ENCODE data around the gene EYS.
A peak's percentile ranks its signal among the peaks of the same experiment; 100 is the strongest.

EYS gene

DNA sequence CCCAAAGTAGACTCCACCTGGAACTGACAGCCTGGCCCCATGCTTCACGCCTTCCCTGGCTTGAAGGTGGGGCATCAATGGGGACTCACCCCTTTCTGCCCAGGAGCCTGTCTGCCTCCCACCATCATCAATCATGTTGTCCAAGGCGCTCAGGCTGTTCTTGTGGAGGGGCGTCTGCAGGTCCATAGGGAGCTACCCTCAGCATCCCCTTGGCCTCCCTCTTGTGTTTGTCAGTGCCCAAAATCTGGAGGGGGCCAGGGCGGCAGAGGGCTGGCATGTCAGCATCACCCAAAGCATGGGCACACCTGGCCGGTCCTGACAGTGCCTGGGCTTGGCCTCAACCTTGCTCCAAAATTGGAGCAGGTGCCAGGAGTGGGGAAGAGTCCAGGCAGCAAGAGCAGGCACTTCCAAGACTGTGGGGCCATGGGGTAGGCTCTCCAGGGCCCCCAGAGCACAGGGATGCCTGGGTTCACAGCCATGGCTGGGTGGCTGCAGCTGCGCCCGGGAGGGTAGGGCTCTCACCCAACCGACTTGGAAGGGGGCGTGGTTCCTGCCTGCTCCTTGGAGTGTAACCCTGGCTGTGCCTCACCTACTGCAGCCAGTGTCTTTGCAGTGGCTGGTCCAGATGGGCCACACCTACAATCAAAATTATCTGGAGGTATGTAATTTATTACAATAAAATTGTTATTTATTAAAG lies 903.4 kb downstream of the EYS start:
- DNase-seq, result no peak

DNA sequence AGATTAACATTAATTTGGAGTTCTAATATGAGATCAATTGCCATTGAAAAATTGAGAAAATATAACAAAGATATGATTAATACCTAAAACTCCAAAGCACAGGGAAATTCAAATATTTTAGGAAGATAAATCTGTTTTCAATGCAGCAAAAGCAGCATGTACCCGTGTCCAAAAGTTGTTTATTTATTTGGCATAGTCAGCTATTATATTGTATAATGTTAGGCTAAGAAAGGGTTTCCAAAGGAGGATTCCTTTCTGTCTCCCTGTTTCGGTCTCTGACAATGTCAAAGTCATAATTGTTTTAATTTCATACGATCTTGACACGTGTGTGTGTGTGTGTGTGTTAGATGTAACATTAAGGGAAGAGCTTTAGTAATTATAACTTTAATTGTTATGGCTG lies 914.5 kb downstream of the EYS start:
- DNase-seq, result no peak

DNA sequence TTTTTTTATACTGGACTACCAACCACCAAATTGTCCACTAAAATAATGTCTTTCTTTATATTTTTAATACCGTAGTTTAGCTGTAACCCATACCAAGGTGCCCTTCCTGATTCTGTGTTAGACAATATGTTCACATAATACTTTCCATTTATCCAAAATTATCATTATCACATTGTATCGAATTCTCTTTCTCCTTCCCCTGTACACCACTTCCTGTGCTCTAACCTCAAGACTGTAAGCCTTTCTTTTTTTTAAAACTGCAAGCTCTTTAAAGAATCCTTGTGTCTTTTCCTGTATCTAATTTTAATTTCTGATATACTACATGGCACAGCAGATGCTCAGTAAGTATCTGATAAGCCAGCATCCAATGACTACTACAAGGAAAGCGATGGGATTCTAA lies 917.5 kb downstream of the EYS start:
- DNase-seq, result no peak

DNA sequence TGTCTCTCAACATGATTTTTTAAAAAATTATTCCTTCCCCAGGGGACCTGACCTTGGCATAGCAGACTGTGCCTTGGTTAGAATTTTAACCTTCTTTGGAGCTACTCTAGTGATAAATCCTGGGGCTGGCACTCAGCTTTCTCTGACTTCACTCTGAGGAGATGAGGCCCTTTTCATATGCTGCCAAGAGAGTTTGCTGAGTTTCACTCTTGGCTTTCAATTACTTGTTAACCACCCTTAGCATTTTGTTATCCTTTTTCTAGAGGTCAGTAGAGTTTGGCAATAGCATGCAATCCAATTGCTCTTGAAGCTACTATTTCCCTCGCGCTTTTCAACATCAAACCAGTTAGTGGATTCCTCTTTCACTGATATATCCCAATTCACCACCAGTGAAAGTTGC lies 920.3 kb downstream of the EYS start:
- DNase-seq, result no peak

DNA sequence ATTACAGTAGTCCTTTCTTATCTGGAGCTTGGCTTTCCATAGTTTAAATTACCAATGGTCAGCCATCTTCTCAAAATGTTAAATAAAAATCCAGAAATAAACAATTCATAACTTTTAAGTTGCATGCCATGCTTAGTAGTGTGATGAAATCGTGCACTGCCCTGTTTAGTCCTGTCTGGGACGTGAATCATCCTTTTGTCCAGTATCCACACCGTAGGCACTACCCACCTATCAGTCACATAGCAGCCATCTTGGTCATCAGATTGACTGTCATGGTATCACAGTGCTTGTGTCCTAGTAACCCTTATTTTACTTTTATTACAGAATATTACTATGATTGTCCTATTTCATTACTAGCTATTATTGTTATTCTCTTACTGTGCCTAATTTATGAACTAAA lies 924.1 kb downstream of the EYS start:
- DNase-seq, result no peak

GRCh38 chr6:64777941-64778785 lies 928.9 kb downstream of the EYS start:
- peak; percentile 77 for DNase-seq

DNA sequence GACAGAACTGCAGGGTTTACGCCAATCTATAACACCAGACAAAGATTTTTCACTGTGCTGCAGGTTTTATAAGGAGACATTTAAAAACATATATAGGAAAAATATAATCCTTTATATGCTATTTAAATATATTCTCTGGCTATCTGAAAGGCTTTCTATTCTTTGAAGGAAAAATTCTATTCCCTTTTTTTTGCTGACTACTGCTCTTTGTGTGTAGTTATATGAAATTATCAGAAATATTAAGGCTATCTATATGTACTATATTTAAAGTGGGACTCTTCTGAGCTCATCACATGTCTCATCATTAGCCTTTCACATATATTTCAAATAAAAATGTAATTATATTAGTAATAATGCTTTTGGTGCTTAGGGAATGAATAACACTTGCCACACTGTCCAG lies 930.7 kb downstream of the EYS start:
- no peak for DNase-seq

DNA sequence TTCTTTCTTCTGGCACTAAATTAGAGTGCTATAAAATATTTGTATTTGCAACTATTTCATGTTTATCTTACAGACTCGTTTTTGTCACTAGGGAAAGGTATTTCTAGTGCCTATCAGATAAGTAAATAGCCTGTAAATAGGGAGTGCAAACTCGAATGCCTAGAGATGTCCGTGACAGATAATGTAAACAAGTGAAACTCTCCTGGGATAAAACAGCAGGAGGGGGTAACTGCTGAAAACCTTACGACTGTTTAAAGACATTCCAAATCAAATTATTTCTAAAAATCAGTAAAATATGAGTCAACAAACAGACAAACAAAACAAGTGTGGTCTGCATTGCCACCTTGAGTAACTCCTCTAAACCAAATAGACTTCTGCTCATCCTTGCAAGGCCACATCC lies 932.1 kb downstream of the EYS start:
- no peak for DNase-seq

- no peak for DNase-seq
These were observed 956.1 kb downstream of the EYS start for GRCh38 chr6:64750910-64751309.

GRCh38 chr6:64737418-64737817 lies 969.6 kb downstream of the EYS start:
- DNase-seq, result peak; percentile 86

DNA sequence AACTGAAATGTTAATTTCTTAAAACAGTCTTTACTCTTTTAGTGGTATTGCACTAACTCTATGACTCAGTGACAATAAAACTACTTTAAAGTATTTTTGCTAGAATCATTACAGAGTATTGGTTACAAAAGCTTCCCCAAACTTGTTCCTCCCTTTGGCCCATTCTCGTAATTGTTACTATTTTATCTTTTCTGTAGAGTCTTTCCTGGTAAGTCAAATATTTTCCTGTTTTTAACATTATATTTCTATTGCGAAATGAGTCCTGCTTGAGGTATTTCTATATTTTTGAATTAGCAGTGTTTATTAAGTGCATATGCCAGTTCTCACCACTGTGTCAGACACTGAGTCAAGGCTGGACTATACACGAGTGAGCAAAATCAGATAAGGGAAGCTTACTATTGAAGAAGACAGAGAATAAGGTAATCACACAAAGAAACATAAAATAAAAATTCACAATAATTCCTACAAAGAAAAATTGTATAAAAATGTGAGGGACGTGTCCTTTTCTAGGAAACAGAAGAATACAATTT lies 970.5 kb downstream of the EYS start:
- DNase-seq, result peak; percentile 37

GRCh38 chr6:64733433-64733832 lies 973.6 kb downstream of the EYS start:
- DNase-seq, result no peak

- peak; percentile 60 for DNase-seq
These were observed 974.1 kb downstream of the EYS start for GRCh38 chr6:64732888-64733287.

- DNase-seq, result no peak
These were observed 977.5 kb downstream of the EYS start for GRCh38 chr6:64729522-64729921.

DNA sequence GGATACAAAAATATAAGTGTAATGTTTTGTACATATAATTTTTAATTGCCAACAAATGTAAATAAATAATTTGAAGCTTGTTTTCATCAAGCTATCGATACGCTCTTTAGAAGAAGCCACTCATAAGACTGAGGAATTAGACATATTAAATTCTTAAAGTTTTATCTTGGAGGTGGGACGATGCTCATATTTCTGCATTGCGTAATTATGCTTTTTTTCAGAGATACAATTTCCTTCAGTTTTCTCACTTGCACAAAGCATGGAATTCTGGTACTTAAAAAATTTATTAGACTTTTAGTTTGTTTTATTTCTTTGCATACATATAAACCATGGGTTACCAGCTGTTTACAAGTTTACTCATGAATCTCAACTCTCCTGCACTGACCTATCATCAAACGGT lies 980.0 kb downstream of the EYS start:
- no peak for DNase-seq

GRCh38 chr6:64724091-64724490 lies 982.9 kb downstream of the EYS start:
- DNase-seq, result no peak

- DNase-seq, result no peak
These were observed 983.5 kb downstream of the EYS start for GRCh38 chr6:64723327-64724058.

DNA sequence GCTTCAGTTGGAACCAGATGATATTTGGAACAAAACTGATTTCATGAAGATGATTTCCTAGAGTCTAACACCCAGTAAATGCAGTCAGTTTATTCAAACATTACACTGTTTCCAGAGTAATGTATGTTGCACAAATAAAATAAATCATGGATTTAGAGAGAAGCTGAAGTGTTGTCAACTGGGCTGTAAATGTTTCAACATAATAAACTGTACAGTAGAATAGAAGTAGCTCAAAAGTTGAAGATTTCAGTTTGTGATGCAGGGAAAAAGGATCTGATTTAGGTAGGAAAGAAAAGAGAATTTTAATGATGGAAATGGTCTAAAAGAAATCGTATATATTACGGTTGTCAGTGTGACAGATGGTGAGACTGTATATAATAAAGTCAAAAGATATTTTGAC lies 985.2 kb downstream of the EYS start:
- no peak for DNase-seq

GRCh38 chr6:64717281-64717680 lies 989.7 kb downstream of the EYS start:
- no peak for DNase-seq

DNA sequence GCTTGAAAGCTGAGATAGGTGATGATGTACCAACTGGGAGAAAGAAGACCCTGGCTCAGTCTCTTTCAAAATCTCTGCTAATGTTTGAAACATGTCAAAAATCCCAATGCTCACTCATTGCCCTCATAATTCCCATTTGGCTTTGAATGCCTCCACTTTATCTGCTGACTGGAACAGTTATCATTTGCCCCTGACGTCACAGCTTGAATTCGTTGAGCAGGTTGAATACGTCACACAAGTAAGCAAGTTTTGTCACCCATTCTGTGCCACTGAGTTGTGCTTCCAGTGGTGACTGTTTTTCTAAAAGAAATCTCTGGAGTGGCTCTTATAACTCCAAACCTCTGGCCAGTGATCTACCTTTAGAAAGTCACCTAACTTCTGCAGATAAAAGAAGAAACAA lies 991.4 kb downstream of the EYS start:
- DNase-seq, result no peak

DNA sequence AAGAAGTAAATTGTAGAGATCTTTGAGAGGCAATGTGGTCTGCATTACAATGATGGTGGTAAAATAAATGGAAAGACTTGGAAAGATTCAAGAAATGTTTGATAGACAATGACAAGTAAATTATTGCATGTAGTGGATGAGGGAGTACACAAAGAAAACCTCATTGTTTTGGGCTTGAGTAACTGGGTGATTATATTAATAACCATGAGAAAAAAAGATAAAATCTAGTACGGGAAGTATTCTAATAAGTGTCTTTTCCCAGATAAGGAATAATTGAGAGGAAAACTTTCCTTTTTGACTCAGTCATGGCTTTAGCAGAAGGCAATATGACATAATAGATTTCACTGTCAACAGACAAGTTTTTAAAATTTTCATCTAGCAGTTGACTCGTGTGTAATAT lies 993.0 kb downstream of the EYS start:
- no peak for DNase-seq

DNA sequence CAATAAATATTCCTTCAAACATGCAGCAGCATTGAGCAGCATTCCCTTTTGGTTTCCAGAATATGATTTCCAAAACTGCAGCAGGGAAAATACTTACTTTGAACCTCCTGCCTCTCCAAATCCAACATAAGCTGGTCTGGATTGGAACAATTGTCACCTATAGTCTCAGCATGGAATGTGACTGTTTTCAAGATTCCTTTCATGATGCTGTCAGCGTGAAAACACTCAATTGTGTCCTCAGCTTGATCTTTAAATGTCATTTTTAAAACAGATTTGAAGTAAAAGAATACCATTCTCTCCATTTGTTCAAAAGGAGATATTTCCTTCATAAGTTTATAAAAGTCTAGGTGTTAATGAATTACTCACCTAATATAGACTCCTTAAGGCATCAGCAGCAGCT lies 993.9 kb downstream of the EYS start:
- DNase-seq, result no peak

DNA sequence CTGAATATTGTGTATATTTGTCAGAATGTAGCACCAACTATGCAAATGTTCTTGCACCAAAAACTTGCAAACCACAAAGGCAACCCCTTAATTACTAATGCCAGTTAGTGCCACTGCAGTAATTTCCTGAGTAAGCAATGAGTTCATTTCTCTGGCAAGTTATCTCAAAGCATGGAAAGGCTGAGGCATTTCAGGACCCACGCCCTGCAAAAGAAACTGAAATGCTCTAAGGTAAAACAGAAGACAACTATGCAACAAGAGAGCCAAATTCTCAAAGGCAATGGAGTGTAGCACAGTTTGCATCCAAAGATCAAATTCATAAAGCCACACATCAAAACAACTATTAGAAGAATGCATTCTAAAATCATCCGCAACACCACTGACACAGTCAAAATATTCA lies 994.4 kb downstream of the EYS start:
- peak; percentile 42 for DNase-seq

- no peak for DNase-seq
These were observed 1003.1 kb downstream of the EYS start for GRCh38 chr6:64703922-64704321.

All from NCI-H226 (cell line).